ENCODE data around the gene PTPN2. TPM values are rescaled to one million over a fixed set of nuclear protein-coding genes. Genes with fewer than 3 reads are reported as not detected.

PTPN2 gene
- total and polyA plus RNA-seq, 2 of the 4 experiments (the other 2 are of a cell fraction): 13.2 to 30.6 TPM

DNA sequence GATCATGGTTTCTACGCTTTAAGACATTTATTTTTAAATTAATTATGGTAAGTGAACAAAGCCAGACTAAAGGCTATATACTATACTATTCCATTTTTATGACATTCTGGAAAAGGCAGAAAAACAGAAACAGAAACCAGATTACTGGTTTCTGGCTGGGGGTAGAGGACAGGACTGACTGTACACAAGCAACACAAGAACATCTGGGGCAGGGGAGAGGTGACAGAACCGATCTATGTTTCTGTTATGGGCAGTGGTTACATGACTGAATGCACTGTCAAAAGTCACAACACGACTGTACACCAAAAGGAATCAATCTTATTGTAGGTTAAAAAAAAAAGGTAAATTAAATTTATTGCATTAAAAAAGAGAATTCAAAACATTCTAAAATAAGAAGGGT lies 64.7 kb downstream of the PTPN2 start:
- no peak overlapping the region for H3K4ac ChIP-seq (ENCODE audit: low read depth, low read length)
- H3K9me1 ChIP-seq (ENCODE audit: insufficient read depth, low read length): 0 out of 2 replicates have a peak, but pooled peaks cover 4% of the 10 kb centered on the region
- H4K91ac ChIP-seq (ENCODE audit: insufficient read depth, low read depth, low read length): no peak overlapping the region
- no peak overlapping the region for H3K18ac ChIP-seq (ENCODE audit: low read depth, low read length)
- no peak overlapping the region for H2AK9ac ChIP-seq (replicated peaks; ENCODE audit: low read depth, low read length, poor library complexity)
- DNase-seq: no peak
- no peak overlapping the region for H3K56ac ChIP-seq (ENCODE audit: extremely low read depth, insufficient read depth, low read length)
- H3K27ac ChIP-seq (ENCODE audit: insufficient read depth, low read length): no peak overlapping the region
- no peak overlapping the region for H2BK15ac ChIP-seq (ENCODE audit: low read depth, low read length)
- H3K23ac ChIP-seq (ENCODE audit: low read depth, low read length): no peak overlapping the region
- POLR2A ChIA-PET (ENCODE audit: unreplicated experiment): no interaction called here
- H3K4me2 ChIP-seq (ENCODE audit: low read depth, low read length): no peak overlapping the region
- intact Hi-C loops (cut with micrococcal nuclease) (no loop called here), dilution Hi-C loops (cut with HindIII; ENCODE audit: low sequenced_read_pairs, unreplicated experiment) (no loop called here), in situ Hi-C loops (cut with MboI; ENCODE audit: low sequenced_read_pairs) (no loop called here)
- CTCF ChIA-PET: interaction anchor here (0.7 kb wide), 1 partner anchor 26 kb away, joined by 6 read pairs; no protein-coding TSS in a partner anchor
- H4K20me1 ChIP-seq (ENCODE audit: insufficient read depth, low read length): no peaks in the 10 kb centered on the region
- no peak overlapping the region for H3K4me3 ChIP-seq (ENCODE audit: insufficient read depth, low read depth, low read length)
- TF ChIP-seq CHD1 (IDR thresholded peaks at IDR 0.05; ENCODE audit: low read depth, low read length) (no peak), RFX5 (IDR thresholded peaks at IDR 0.05; ENCODE audit: low read depth, low read length) (no peak), FOS (IDR thresholded peaks at IDR 0.05; ENCODE audit: low read depth, low read length) (no peak), RAD21 (IDR thresholded peaks at IDR 0.05; ENCODE audit: low read length) (no peak), USF2 (IDR thresholded peaks at IDR 0.05; ENCODE audit: low read depth, low read length) (no peak), MXI1 (IDR thresholded peaks at IDR 0.05; ENCODE audit: borderline replicate concordance, low read depth, low read length) (no peak), MAFK (IDR thresholded peaks at IDR 0.05; ENCODE audit: low read depth, low read length) (no peak), NFE2L2 (IDR thresholded peaks at IDR 0.05; ENCODE audit: low read depth, low read length) (no peak), SMC3 (IDR thresholded peaks at IDR 0.05; ENCODE audit: low read depth, low read length) (no peak), BHLHE40 (IDR thresholded peaks at IDR 0.05; ENCODE audit: low read depth, low read length) (no peak), RCOR1 (IDR thresholded peaks at IDR 0.05; ENCODE audit: insufficient replicate concordance, low read length) (no peak), ELK1 (IDR thresholded peaks at IDR 0.05; ENCODE audit: borderline replicate concordance, low read depth, low read length) (no peak), MAZ (IDR thresholded peaks at IDR 0.05; ENCODE audit: borderline replicate concordance, low read depth, low read length) (no peak), CEBPB (IDR thresholded peaks at IDR 0.05; ENCODE audit: low read depth, low read length) (no peak), POLR2A (IDR thresholded peaks at IDR 0.05; ENCODE audit: low read depth, low read length) (no peak)
- TF ChIP-seq, protein P1, sequence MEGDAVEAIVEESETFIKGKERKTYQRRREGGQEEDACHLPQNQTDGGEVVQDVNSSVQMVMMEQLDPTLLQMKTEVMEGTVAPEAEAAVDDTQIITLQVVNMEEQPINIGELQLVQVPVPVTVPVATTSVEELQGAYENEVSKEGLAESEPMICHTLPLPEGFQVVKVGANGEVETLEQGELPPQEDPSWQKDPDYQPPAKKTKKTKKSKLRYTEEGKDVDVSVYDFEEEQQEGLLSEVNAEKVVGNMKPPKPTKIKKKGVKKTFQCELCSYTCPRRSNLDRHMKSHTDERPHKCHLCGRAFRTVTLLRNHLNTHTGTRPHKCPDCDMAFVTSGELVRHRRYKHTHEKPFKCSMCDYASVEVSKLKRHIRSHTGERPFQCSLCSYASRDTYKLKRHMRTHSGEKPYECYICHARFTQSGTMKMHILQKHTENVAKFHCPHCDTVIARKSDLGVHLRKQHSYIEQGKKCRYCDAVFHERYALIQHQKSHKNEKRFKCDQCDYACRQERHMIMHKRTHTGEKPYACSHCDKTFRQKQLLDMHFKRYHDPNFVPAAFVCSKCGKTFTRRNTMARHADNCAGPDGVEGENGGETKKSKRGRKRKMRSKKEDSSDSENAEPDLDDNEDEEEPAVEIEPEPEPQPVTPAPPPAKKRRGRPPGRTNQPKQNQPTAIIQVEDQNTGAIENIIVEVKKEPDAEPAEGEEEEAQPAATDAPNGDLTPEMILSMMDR (conservative IDR thresholded peaks at IDR 0.05; ENCODE audit: low read depth, low read length): no peak
- H2AFZ ChIP-seq (replicated peaks; ENCODE audit: low read length, poor library complexity): no peak overlapping the region
- no peaks in the 10 kb centered on the region; a peak in 1 of 4 replicates for H3K79me1 ChIP-seq (ENCODE audit: low read depth in 1 of 2, low read length in 2 of 2)
- no peak overlapping the region for H2BK120ac ChIP-seq (ENCODE audit: low read depth, low read length)
- no peak overlapping the region for H2BK5ac ChIP-seq (ENCODE audit: low read depth, low read length, poor library complexity, severe bottlenecking)
- WGBS, 2 experiments (ENCODE audit: extremely low coverage in 2 of 2, insufficient read length in 1 of 2): no CpG with 5 or more reads among the region's 3 CpGs
- no peaks in the 10 kb centered on the region for H3K9me3 ChIP-seq (ENCODE audit: control insufficient read depth, insufficient read depth, low read length)
- H3K9ac ChIP-seq (ENCODE audit: low read depth, low read length): no peak overlapping the region
- no peak for ATAC-seq (ENCODE audit: low read depth)
- H3K14ac ChIP-seq (replicated peaks; ENCODE audit: low read depth, low read length): no peak overlapping the region
- H3K36me3 ChIP-seq (ENCODE audit: control insufficient read depth, insufficient read depth, low read length): peaks cover 8% of the 10 kb centered on the region; the same call in 1 of the 2 replicates
- no peak overlapping the region for H2BK20ac ChIP-seq (ENCODE audit: low read depth, low read length)
- no peak overlapping the region for H4K5ac ChIP-seq (ENCODE audit: low read depth, low read length)
- H3K4me1 ChIP-seq (ENCODE audit: control insufficient read depth, insufficient read depth, low read length): peaks cover 2% of the 10 kb centered on the region; the same call in 1 of the 2 replicates
- no peak overlapping the region for H4K8ac ChIP-seq (ENCODE audit: low read depth in 2 of 2, low read length in 2 of 2)
- no TSS peak for BruUV-seq (replicated peaks)
- 0 out of 2 replicates have a peak overlapping the region, but pooled peaks have one; percentile 5 for H2AK5ac ChIP-seq (ENCODE audit: low read depth, low read length)
- H3K27me3 ChIP-seq (ENCODE audit: control insufficient read depth, insufficient read depth, low read length): no peaks in the 10 kb centered on the region
